Psoas muscle (tissue), 8 donors: ENCODE results near the gene EHD4. TPM values are rescaled to one million over a fixed set of nuclear protein-coding genes. Genes with fewer than 3 reads are reported as not detected.
A peak's percentile ranks its signal among the peaks of the same experiment; 100 is the strongest.

Source experiments
- ATAC-seq, 4 donors: fragments of 200-7000 bp; cut with Tn5 transposase; one replicate each; pipeline ENCODE4 v1.9.1; 2020; ENCODE audit warnings: moderate library complexity in 3 of 4, mild to moderate bottlenecking in 2 of 4
- DNase-seq, 2 donors: peaks; one replicate each; pipeline ENCODE4 v3.0.0-alpha.2; 2020
- H3K27ac ChIP-seq: fragments of 200-600 bp; one replicate; pipeline ENCODE4 v1.8.0; 2022
- H3K27me3 ChIP-seq, 3 donors: fragments of 200-600 bp in 1 of 3; one replicate each; pipeline versions ENCODE4 v1.6.1 to v1.8.0; 2013 to 2022; ENCODE audit warnings: low read length in 2 of 3, mild to moderate bottlenecking in 2 of 3, moderate library complexity in 1 of 3; ENCODE audit not compliant: insufficient read depth in 3 of 3
- H3K36me3 ChIP-seq, 2 donors: fragments of 200-600 bp in 1 of 2; one replicate each; pipeline versions ENCODE4 v1.6.1 to v1.8.0; 2013 to 2022; ENCODE audit warnings: low read depth in 1 of 2, mild to moderate bottlenecking in 1 of 2, moderate library complexity in 1 of 2; ENCODE audit not compliant: insufficient read depth in 1 of 2
- H3K4me1 ChIP-seq: fragments of 200-600 bp; one replicate; pipeline ENCODE4 v1.8.0; 2022
- H3K4me3 ChIP-seq: fragments of 200-600 bp; one replicate; pipeline ENCODE4 v1.8.0; 2022; ENCODE audit warnings: mild to moderate bottlenecking
- H3K9me3 ChIP-seq: fragments of 200-600 bp; one replicate; pipeline ENCODE4 v1.8.0; 2022
- WGBS, 3 donors: extraction: QIAGEN DNeasy Blood & Tissue Kit; methylation state at CpG; one replicate each; pipeline versions ENCODE4 v1.1.6 to v1.1.7; 2013; 5-methylcytosine and 5-hydroxymethylcytosine counted together
- intact Hi-C, 2 donors: fragments of 100-400 bp; cut with DNase I; formaldehyde crosslinking; loops; one replicate each; pipeline versions ENCODE4 v1.11.0 to v1.14.2; 2022
- polyA plus RNA-seq, 3 donors: library from polyadenylated mRNA; stranded (reverse); fragments of 200-250 nt; gene quantifications; one replicate each; pipeline ENCODE4 v1.2.3, GENCODE V29; 2013
- total RNA-seq, 4 donors: library from RNA; stranded (reverse); fragmentation: NEBNext Ultra II Directional in 2 of 4; extraction: Animal tissue kit (Norgen Biotek cat#: 25700) in 2 of 4; gene quantifications; one replicate each; pipeline versions ENCODE4 v1.2.1 to v1.2.4, GENCODE V29; 2021 to 2023
- TF ChIP-seq, protein P1 (sequence below): fragments of 200-600 bp; IDR thresholded peaks from one replicate; pipeline ENCODE4 v1.8.0; 2022; ENCODE audit warnings: antibody characterized with exemption
- donor health status: healthy with polysubstance abuse.
- donor health status: DM: no; HTN: no; CAD: no; lungs with moderate emphysema.
- donor health status: Bipolar disorder and iron deficiency.
- donor health status: healthy.
- donor health status: DM: yes; HTN: yes; CAD: no.
- donor health status: DM: no; HTN: no; CAD: no.
- donor health status: DM: no; HTN: no; CAD: no.
- donor health status: DM: yes; HTN: yes; CAD: no.

The EHD4 gene
- total and polyA plus RNA-seq, 7 donors = 1.7 to 9.6 (median 5.3) TPM

DNA sequence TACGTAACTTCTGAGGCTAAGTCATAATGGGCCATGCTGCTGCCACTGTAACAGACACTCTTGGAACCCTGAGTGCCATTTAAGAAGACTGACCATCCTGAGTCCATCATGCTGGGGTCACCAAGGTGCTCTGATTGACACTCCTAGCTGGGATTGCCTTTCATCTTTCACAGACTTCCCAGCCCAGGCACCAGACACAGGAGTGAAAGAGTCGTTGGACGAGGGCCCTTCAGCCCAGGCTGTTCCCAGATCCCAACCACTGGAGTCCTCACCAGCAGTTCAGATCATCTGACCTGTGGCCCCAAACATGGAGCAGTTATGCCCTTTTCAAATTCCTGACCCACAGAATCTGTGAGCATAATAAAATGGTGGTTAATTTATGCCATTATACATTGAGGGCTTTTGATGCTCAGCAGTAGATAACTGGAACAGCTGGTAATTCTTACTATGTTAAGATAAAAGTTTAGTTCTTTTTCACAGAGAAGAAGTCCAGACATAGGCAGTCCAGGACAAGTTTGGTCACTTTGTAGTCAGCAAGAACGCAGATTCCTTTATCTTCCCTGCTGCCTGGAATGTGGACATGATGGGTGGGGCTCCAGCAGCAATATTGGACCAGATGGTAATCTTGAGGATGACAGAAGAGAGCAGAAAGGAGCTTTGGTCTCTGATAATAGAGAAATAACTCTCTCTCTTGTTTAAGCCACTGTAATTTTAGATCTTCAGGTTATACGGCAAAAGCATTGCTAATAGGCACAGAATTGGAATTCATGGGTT is 7.3 kb upstream of the EHD4 start:
- no peak for ATAC-seq
- no peak overlapping the region for H3K4me3 ChIP-seq
- H3K27me3 ChIP-seq = no peaks in the 10 kb centered on the region
- H3K36me3 ChIP-seq = no peaks in the 10 kb centered on the region
- TF ChIP-seq, protein P1, sequence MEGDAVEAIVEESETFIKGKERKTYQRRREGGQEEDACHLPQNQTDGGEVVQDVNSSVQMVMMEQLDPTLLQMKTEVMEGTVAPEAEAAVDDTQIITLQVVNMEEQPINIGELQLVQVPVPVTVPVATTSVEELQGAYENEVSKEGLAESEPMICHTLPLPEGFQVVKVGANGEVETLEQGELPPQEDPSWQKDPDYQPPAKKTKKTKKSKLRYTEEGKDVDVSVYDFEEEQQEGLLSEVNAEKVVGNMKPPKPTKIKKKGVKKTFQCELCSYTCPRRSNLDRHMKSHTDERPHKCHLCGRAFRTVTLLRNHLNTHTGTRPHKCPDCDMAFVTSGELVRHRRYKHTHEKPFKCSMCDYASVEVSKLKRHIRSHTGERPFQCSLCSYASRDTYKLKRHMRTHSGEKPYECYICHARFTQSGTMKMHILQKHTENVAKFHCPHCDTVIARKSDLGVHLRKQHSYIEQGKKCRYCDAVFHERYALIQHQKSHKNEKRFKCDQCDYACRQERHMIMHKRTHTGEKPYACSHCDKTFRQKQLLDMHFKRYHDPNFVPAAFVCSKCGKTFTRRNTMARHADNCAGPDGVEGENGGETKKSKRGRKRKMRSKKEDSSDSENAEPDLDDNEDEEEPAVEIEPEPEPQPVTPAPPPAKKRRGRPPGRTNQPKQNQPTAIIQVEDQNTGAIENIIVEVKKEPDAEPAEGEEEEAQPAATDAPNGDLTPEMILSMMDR = no peak
- peak in 1 of 2 donors; percentile 4 for DNase-seq
- 83 to 89% (median 86%) methylated on average over 5 of the region's 5 CpGs for WGBS, 3 donors
- no peaks in the 10 kb centered on the region for H3K4me1 ChIP-seq
- H3K9me3 ChIP-seq = no peaks in the 10 kb centered on the region
- intact Hi-C loops = loop anchor here in 1 of 2 donors (10.0 kb wide), 1 partner anchor 155 kb away; no protein-coding TSS in a partner anchor
- H3K27ac ChIP-seq = no peak overlapping the region

DNA sequence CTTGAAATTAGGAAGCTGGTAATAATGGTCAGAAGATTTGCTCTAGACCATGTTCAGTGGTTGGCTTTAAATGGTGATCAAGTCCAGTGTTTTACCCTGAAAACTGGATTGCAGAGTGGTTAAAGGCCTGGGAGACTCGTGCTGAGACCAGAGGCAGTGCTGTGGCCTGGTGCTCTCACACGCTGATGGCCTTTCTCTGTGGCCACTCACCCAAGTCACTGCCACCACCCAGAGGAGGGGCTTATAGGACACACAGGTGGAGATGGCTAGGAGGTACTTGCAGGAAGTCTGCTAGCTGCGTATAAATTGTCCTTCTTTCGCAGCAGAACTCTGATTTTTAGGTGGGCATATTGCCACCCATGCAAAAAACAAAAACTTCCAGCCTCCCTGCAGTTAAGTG is 6.2 kb upstream of the EHD4 start:
- ATAC-seq = no peak
- 83 to 93% (median 87%) methylated on average over 4 of the region's 4 CpGs for WGBS, 3 donors

DNA sequence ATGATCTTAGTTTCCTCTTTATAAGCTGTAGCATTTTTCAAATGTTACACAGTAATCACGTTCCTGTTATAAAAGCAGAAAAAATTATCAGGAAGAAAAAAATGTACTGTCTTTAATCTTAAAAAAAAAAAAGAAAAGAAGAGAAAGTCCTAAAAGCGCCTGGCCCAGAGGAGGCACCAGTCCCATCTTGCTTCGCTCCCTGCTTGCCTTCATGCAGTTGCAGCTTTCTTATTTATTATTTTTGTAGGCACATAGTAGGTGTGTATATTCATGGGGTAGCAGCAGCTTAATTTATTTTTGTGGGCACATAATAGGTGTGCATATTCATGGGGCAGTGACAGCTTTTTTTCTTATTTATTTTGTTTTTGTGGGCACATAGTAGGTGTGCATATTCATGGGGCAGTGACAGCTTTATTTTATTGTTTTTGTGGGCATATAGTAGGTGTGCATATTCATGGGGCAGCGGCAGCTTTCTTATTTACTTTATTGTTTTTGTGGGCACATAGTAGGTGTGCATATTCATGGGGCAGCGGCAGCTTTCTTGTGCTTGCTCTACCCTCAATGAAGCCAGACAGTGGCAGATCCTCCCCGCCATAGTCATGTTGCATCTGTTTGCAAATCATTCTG is 5.5 kb upstream of the EHD4 start:
- Histone ChIP-seq H3K4me1 (no peaks in the 10 kb centered on the region), H3K9me3 (no peaks in the 10 kb centered on the region), H3K27me3 (no peaks in the 10 kb centered on the region), H3K4me3 (no peak overlapping the region), H3K27ac (no peak overlapping the region), H3K36me3 (no peaks in the 10 kb centered on the region)
- TF ChIP-seq, protein P1 = no peak
- ATAC-seq (no peak), DNase-seq (peak in 1 of 2 donors; percentile 22)
- intact Hi-C loops = no loop called here
- WGBS, 3 donors = 84 to 86% (median 84%) methylated on average over 6 of the region's 6 CpGs

More for the DNA sequence above, 6.2 kb upstream of the EHD4 start:
- Histone ChIP-seq H3K27me3 (no peaks in the 10 kb centered on the region), H3K36me3 (no peaks in the 10 kb centered on the region), H3K27ac (no peak overlapping the region), H3K4me1 (no peaks in the 10 kb centered on the region), H3K9me3 (no peaks in the 10 kb centered on the region), H3K4me3 (no peak overlapping the region)
- intact Hi-C loops = no loop called here
- DNase-seq = peak in 1 of 2 donors; percentile 21
- TF ChIP-seq, protein P1 = no peak

DNA sequence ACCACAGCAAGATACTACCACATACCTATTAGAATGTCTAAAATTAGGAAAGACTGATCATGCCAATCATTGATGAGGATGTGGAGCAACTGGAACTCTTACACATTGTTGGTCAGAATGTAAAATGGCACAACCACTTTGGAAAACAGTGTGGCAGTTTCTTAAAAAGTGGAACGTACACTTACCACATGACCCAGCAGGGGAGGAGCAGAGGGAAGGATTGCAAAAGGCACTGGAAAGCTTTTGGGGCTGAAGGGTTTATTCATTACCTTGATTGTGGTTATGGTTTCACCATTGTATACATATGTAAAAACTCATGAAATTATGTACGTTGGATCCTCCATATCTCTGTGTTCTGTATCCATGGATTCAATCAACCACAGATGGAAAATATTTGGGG is 3.3 kb upstream of the EHD4 start:
- TF ChIP-seq, protein P1 = no peak
- 53 to 67% (median 57%) methylated on average over 2 of the region's 2 CpGs for WGBS, 3 donors
- Histone ChIP-seq H3K36me3 (no peaks in the 10 kb centered on the region), H3K27me3 (no peaks in the 10 kb centered on the region), H3K9me3 (no peaks in the 10 kb centered on the region), H3K27ac (no peak overlapping the region), H3K4me3 (no peak overlapping the region), H3K4me1 (peaks cover 8% of the 10 kb centered on the region)
- DNase-seq (no peak), ATAC-seq (no peak)
- intact Hi-C loops = no loop called here
